ENCODE measurements around the gene USP36.

GRCh38 chr17:78808163-78808562, 32.5 kb downstream of the USP36 start:
- no peak for TF ChIP-seq IRF9 (tag; IDR thresholded peaks at IDR 0.05)
- TF ChIP-seq TAF1 (IDR thresholded peaks at IDR 0.05; ENCODE audit: control insufficient read depth, extremely low read depth, insufficient read depth, low read length, severe bottlenecking) = no peak
- TF ChIP-seq HDAC2 (IDR thresholded peaks at IDR 0.05) = no peak
- TF ChIP-seq MXI1 (IDR thresholded peaks at IDR 0.05; ENCODE audit: low read depth, low read length) = no peak
- TF ChIP-seq ZFP91 (CRISPR knock-in tag; IDR thresholded peaks at IDR 0.05) = no peak

All from K562 (cell line).